Small intestine (tissue), 16 donors: ENCODE measurements around the gene COX20. TPM values are rescaled to one million over a fixed set of nuclear protein-coding genes. Genes with fewer than 3 reads are reported as not detected.

Source experiments
- DNase-seq, 2 donors: peaks; one replicate each; pipeline versions ENCODE4 v3.0.0 to v3.0.0-alpha.2; 2013
- FAIRE-seq: peaks from 2 replicates; lab custom pipeline; 2012; peaks lifted over from hg19 to GRCh38; lab: Jason Lieb, UNC
- H3K27ac ChIP-seq, 3 donors: one replicate each; pipeline ENCODE4 v1.5.1; 2013; ENCODE audit warnings: low read length in 2 of 3, mild to moderate bottlenecking in 2 of 3, control low read depth in 1 of 3, inconsistent platforms in 1 of 3, low read depth in 1 of 3, moderate library complexity in 1 of 3
- H3K27me3 ChIP-seq, 3 donors: one replicate each; pipeline ENCODE4 v1.6.1; 2013; ENCODE audit warnings: low read length in 3 of 3, inconsistent platforms in 1 of 3; ENCODE audit not compliant: control insufficient read depth in 3 of 3, insufficient read depth in 3 of 3
- H3K36me3 ChIP-seq, 3 donors: one replicate each; pipeline ENCODE4 v1.6.1; 2013; ENCODE audit warnings: low read length in 3 of 3, inconsistent platforms in 1 of 3, low read depth in 1 of 3, mild to moderate bottlenecking in 1 of 3, moderate library complexity in 1 of 3; ENCODE audit not compliant: control insufficient read depth in 3 of 3, insufficient read depth in 2 of 3
- H3K4me1 ChIP-seq, 3 donors: one replicate each; pipeline ENCODE4 v1.6.1; 2013; ENCODE audit warnings: low read length in 2 of 3, inconsistent platforms in 1 of 3, low read depth in 1 of 3, mild to moderate bottlenecking in 1 of 3, moderate library complexity in 1 of 3; ENCODE audit not compliant: control insufficient read depth in 3 of 3, insufficient read depth in 2 of 3
- H3K4me3 ChIP-seq, 3 donors: one replicate each; pipeline ENCODE4 v1.5.1; 2013; ENCODE audit warnings: low read length in 3 of 3, control low read depth in 1 of 3, inconsistent platforms in 1 of 3, low read depth in 1 of 3, mild to moderate bottlenecking in 1 of 3, moderate library complexity in 1 of 3
- H3K9me3 ChIP-seq, 2 donors: one replicate each; pipeline ENCODE4 v1.6.1; 2013; ENCODE audit warnings: low read depth in 1 of 2, low read length in 1 of 2; ENCODE audit not compliant: control insufficient read depth in 2 of 2, insufficient read depth in 1 of 2
- WGBS, 3 donors: extraction: QIAGEN DNeasy Blood & Tissue Kit; methylation state at CpG; one replicate each; pipeline ENCODE4 v1.1.7; 2013; 5-methylcytosine and 5-hydroxymethylcytosine counted together
- long read RNA-seq, 10 donors: transcript quantifications; one replicate each; lab custom pipeline, GENCODE V29; 2026
- polyA plus RNA-seq, 4 donors: library from polyadenylated mRNA; stranded (reverse) in 3 of 4; unstranded in 1 of 4; fragments of 200-250 nt in 3 of 4; fragments of 120-200 nt in 1 of 4; gene quantifications; one replicate each; pipeline versions ENCODE4 v1.2.1 to v1.2.3, GENCODE V29; 2013
- donor health status: healthy with polysubstance abuse.
- donor health status: control.
- donor health status: control.
- donor health status: Bipolar disorder and iron deficiency.
- donor health status: healthy.

The COX20 gene
- 10 to 100 TPM; 37.1 to 72.1 (median 57.3) TPM for polyA plus RNA-seq
- long read RNA-seq, donor 1: 0 reads
- long read RNA-seq, donor 2, transcript COX20-203 (4 exons, 2,631 nt): major isoform, 23 of 42 reads
- long read RNA-seq, donor 2, transcript COX20-202 (3 exons, 1,005 nt): minor isoform, 16 of 42 reads
- long read RNA-seq, donor 2, partial matches to known transcripts: 0 of 42 reads
- long read RNA-seq, donor 2, other reads (novel, unspliced or antisense): 0 of 42 reads
- long read RNA-seq, donor 3, transcript COX20-203 (4 exons, 2,631 nt): major isoform, 23 of 41 reads
- long read RNA-seq, donor 3, transcript COX20-202 (3 exons, 1,005 nt): minor isoform, 16 of 41 reads
- long read RNA-seq, donor 3, partial matches to known transcripts: 0 of 41 reads
- long read RNA-seq, donor 3, other reads (novel, unspliced or antisense): 0 of 41 reads
- long read RNA-seq, donor 4, partial matches to known transcripts: 0 of 3 reads
- long read RNA-seq, donor 4, other reads (novel, unspliced or antisense): 0 of 3 reads
- long read RNA-seq, donor 5, transcript COX20-202 (3 exons, 1,005 nt): major isoform, 5 of 11 reads
- long read RNA-seq, donor 5, transcript COX20-203 (4 exons, 2,631 nt): major isoform, 5 of 11 reads
- long read RNA-seq, donor 5, partial matches to known transcripts: 0 of 11 reads
- long read RNA-seq, donor 5, other reads (novel, unspliced or antisense): 0 of 11 reads
- long read RNA-seq, donor 6, transcript COX20-203 (4 exons, 2,631 nt): major isoform, 19 of 39 reads
- long read RNA-seq, donor 6, transcript COX20-202 (3 exons, 1,005 nt): minor isoform, 14 of 39 reads
- long read RNA-seq, donor 6, partial matches to known transcripts: 0 of 39 reads
- long read RNA-seq, donor 6, other reads (novel, unspliced or antisense): 0 of 39 reads
- long read RNA-seq, donor 7: 0 reads
- long read RNA-seq, donor 8, partial matches to known transcripts: 0 of 5 reads
- long read RNA-seq, donor 8, other reads (novel, unspliced or antisense): 0 of 5 reads
- long read RNA-seq, donor 9, transcript COX20-202 (3 exons, 1,005 nt): major isoform, 6 of 11 reads
- long read RNA-seq, donor 9, partial matches to known transcripts: 0 of 11 reads
- long read RNA-seq, donor 9, other reads (novel, unspliced or antisense): 0 of 11 reads
- long read RNA-seq, donor 10, transcript COX20-202 (3 exons, 1,005 nt): minor isoform, 21 of 477 reads
- long read RNA-seq, donor 10, transcript COX20-204 (3 exons, 2,616 nt): minor isoform, 7 of 477 reads
- long read RNA-seq, donor 10, transcript COX20-203 (4 exons, 2,631 nt): major isoform, 40 of 477 reads
- long read RNA-seq, donor 10, partial matches to known transcripts: 371 of 477 reads
- long read RNA-seq, donor 10, other reads (novel, unspliced or antisense): 37 of 477 reads

DNA sequence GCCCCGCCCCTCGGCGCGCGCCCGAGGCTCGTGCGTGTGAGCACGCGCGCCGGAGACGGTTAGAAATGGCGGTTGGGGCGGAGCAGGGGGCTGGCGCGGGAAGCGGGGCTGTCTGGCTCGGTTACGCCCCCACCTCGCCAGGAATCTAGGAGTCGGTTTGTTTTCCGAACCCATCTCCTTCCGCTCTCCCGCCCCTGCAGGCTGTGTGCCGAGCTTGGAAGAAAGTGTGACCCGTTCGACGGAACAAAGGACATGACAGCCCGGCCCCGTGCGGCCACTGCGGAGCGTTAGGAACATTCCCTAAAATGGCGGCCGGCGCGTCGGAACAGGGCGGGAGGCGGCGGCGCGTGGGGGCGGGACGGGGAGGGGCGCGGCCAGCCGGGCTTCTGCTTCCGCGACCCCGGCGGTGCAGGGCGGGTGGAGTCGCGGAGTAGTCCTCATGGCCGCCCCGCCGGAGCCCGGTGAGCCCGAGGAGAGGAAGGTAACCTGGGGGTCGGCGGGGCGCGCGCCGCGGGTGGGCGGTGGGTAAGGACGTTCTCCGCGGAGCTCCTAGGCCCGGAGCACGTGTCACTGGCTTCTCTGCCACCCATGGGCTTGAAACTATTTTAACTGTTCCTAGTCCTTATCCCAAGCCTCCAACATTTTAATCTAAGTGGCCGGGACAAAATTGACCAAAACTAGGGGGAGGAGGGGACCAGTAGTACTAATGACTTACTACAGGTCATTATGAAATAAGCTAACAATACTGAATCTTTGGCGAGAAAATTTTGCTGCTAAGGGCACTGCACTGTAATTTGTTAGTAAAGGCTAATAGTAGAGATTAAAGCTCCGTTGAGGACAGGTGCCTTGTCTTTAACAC is at the start of gene COX20:
COX20 (plus strand) TSS at position 383 of the 859 bp plus-strand sequence; CDS start at position 440, 57 bp downstream.
- Histone ChIP-seq H3K4me3 (peak within 1 kb of the TSS; percentile 65 to 89 (median 83)), H3K36me3 (peaks cover 0 to 6% (median 2%) of the 10 kb centered on the region in 3 donors), H3K9me3 (no peaks in the 10 kb centered on the region), H3K4me1 (peaks cover 0 to 9% (median 9%) of the 10 kb centered on the region in 3 donors), H3K27ac (peak within 1 kb of the TSS; percentile 97 to 99 (median 99)), H3K27me3 (no peaks in the 10 kb centered on the region)
- peak in 1 of 2 donors; percentile 90 for DNase-seq
- no peak for FAIRE-seq
- 0 to 1% (median 0%) methylated on average over 61 to 77 of the region's 77 CpGs for WGBS, 3 donors

GRCh38 chr1:244788493-244789275 is 46.8 kb upstream of the COX20 start:
- H3K27ac ChIP-seq: no peak overlapping the region
- no peak for FAIRE-seq

DNA sequence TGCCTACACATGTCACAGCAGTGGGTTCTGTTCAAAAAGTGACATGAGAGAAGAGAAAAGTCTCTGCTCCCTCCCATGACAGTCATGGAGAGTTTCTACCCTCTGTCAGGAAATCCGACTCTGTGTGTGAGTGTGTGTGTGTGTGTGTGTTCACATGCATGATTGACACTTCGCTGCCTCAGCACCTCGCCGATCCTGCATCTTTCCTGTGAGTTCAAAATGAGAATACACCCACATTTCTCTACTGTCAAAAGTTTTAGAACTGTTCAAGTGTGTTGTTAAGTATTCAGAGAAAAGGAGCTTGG is 46.2 kb upstream of the COX20 start:
- WGBS, 3 donors: 65 to 70% (median 69%) methylated on average over 4 of the region's 4 CpGs
- FAIRE-seq (no peak), DNase-seq (no peak)
- Histone ChIP-seq H3K27ac (no peak overlapping the region), H3K36me3 (no peaks in the 10 kb centered on the region), H3K27me3 (peaks cover 0 to 7% (median 0%) of the 10 kb centered on the region in 3 donors), H3K9me3 (no peaks in the 10 kb centered on the region), H3K4me1 (peaks cover 0 to 5% (median 0%) of the 10 kb centered on the region in 3 donors), H3K4me3 (no peak overlapping the region)

More at GRCh38 chr1:244788493-244789275, 46.8 kb upstream of the COX20 start:
- Histone ChIP-seq H3K4me1 (no peaks in the 10 kb centered on the region), H3K27me3 (peaks cover 0 to 7% (median 0%) of the 10 kb centered on the region in 3 donors), H3K4me3 (no peak overlapping the region), H3K9me3 (no peaks in the 10 kb centered on the region), H3K36me3 (no peaks in the 10 kb centered on the region)
- DNase-seq: no peak
- 79 to 87% (median 80%) methylated on average over 23 of the region's 23 CpGs for whole genome bisulfite sequencing, 3 donors

GRCh38 chr1:244789731-244790130 is 45.7 kb upstream of the COX20 start:
- DNase-seq (no peak), FAIRE-seq (no peak)
- Histone ChIP-seq H3K27me3 (peaks cover 0 to 7% (median 0%) of the 10 kb centered on the region in 3 donors), H3K9me3 (no peaks in the 10 kb centered on the region), H3K36me3 (no peaks in the 10 kb centered on the region), H3K4me1 (peaks cover 0 to 6% (median 0%) of the 10 kb centered on the region in 3 donors), H3K27ac (no peak overlapping the region), H3K4me3 (no peak overlapping the region)
- WGBS, 3 donors: 70 to 73% (median 71%) methylated on average over 4 of the region's 4 CpGs

DNA sequence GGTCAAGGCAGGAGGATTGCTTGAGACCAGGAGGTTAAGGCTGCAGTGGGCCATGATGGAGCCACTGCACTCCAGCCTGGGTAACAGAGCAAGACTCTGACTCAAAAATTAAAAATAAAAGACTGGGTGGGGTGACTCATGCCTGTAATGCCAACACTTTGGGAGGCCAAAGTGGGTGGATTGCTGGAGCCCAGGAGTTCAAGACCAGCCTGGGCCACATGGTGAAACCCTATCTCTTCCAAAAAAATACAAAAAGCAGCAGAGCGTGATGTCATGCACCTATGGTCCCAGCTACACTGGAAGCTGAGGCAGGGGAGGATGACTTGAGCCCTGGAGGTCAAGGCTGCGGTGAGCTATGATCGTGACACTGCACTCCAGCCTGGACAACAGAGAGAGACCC is 44.4 kb upstream of the COX20 start:
- Histone ChIP-seq H3K9me3 (no peaks in the 10 kb centered on the region), H3K27me3 (peaks cover 0 to 7% (median 0%) of the 10 kb centered on the region in 3 donors), H3K36me3 (no peaks in the 10 kb centered on the region), H3K4me1 (peaks cover 0 to 6% (median 0%) of the 10 kb centered on the region in 3 donors), H3K4me3 (no peak overlapping the region), H3K27ac (no peak overlapping the region)
- WGBS, 3 donors: 90 to 98% (median 97%) methylated on average over 3 of the region's 3 CpGs
- no peak for DNase-seq
- FAIRE-seq: no peak

- no peak for FAIRE-seq
- Histone ChIP-seq H3K9me3 (no peaks in the 10 kb centered on the region), H3K36me3 (no peaks in the 10 kb centered on the region), H3K4me3 (no peak overlapping the region), H3K27me3 (peaks cover 0 to 7% (median 0%) of the 10 kb centered on the region in 3 donors), H3K4me1 (peaks cover 0 to 6% (median 0%) of the 10 kb centered on the region in 3 donors), H3K27ac (no peak overlapping the region)
- DNase-seq: no peak
- WGBS, 3 donors: 74 to 96% (median 78%) methylated on average over 5 of the region's 5 CpGs
These were observed 43.1 kb upstream of the COX20 start for GRCh38 chr1:244792188-244792850.
